Cardiac muscle cell (in vitro differentiated cells and primary cell): ENCODE data around the gene TMEM59L. TPM values are rescaled to one million over a fixed set of nuclear protein-coding genes. Genes with fewer than 3 reads are reported as not detected.

ENCODE experiments used
- DNase-seq, 2 donors: peaks; one replicate each; pipeline versions ENCODE4 v3.0.0 to v3.0.0-alpha.2; 2010 to 2017; ENCODE audit warnings: low read depth in 1 of 2, low spot score in 1 of 2
- H3K27ac ChIP-seq: fragments of 200-600 bp; sonication (generic); 2 replicates; pipeline ENCODE4 v1.5.1; 2016
- H3K27me3 ChIP-seq: fragments of 200-600 bp; sonication (generic); 2 replicates; pipeline ENCODE4 v1.6.0; 2016; ENCODE audit warnings: control low read depth
- H3K36me3 ChIP-seq: fragments of 200-600 bp; sonication (generic); 2 replicates; pipeline ENCODE4 v1.5.1; 2016; ENCODE audit warnings: control low read depth
- H3K4me1 ChIP-seq: fragments of 200-600 bp; sonication (generic); 2 replicates; pipeline ENCODE4 v1.8.1; 2017; ENCODE audit warnings: low read depth, mild to moderate bottlenecking, mixed run types
- H3K4me3 ChIP-seq: fragments of 200-600 bp; sonication (generic); 2 replicates; pipeline ENCODE4 v1.5.1; 2016; ENCODE audit warnings: mild to moderate bottlenecking
- H3K9me3 ChIP-seq: fragments of 200-600 bp; sonication (generic); 2 replicates; pipeline ENCODE4 v1.5.1; 2017; ENCODE audit warnings: low read depth, mild to moderate bottlenecking, control low read depth
- CTCF ChIP-seq: IDR thresholded peaks from 2 replicates; pipeline ENCODE4 v1.5.1; 2012; ENCODE audit warnings: low read depth, mild to moderate bottlenecking, low read length
- polyA plus RNA-seq: library from polyadenylated mRNA; unstranded; fragments of >200 nt; fragmentation: Nextera tagmentation; extraction: Ambion mirVana; gene quantifications from 2 replicates; pipeline ENCODE4 v1.2.1, GENCODE V29; 2016
- total RNA-seq: library from RNA; depleted of rRNA; stranded (reverse); fragments of >200 nt; gene quantifications from 2 replicates; pipeline ENCODE4 v1.2.3, GENCODE V29; 2016

Gene TMEM59L
- total and polyA plus RNA-seq, 2 experiments from 2014 or later: 1.6 to 2.0 TPM

GRCh38 chr19:18651300-18651699 lies 38.6 kb downstream of the TMEM59L start:
- Histone ChIP-seq H3K27ac (no peak overlapping the region), H3K9me3 (no peaks in the 10 kb centered on the region), H3K4me1 (peaks cover 27% of the 10 kb centered on the region), H3K4me3 (no peak overlapping the region), H3K36me3 (no peaks in the 10 kb centered on the region), H3K27me3 (no peaks in the 10 kb centered on the region)
- TF ChIP-seq CTCF: no peak
- DNase-seq: no peak

GRCh38 chr19:18651733-18652132 lies 39.1 kb downstream of the TMEM59L start:
- H3K4me3 ChIP-seq: no peak overlapping the region
- H3K9me3 ChIP-seq: no peaks in the 10 kb centered on the region
- H3K4me1 ChIP-seq: peaks cover 27% of the 10 kb centered on the region
- H3K27ac ChIP-seq: no peak overlapping the region
- no peaks in the 10 kb centered on the region for H3K27me3 ChIP-seq
- no peak for DNase-seq
- no peaks in the 10 kb centered on the region for H3K36me3 ChIP-seq
- no peak for TF ChIP-seq CTCF

GRCh38 chr19:18653853-18654252 lies 41.2 kb downstream of the TMEM59L start:
- Histone ChIP-seq H3K27me3 (no peaks in the 10 kb centered on the region), H3K36me3 (no peaks in the 10 kb centered on the region), H3K4me1 (peaks cover 19% of the 10 kb centered on the region), H3K4me3 (no peak overlapping the region), H3K9me3 (no peaks in the 10 kb centered on the region), H3K27ac (no peak overlapping the region)
- no peak for DNase-seq
- no peak for TF ChIP-seq CTCF

- H3K27ac ChIP-seq: no peak overlapping the region
Observed at GRCh38 chr19:18654469-18654868, 41.8 kb downstream of the TMEM59L start.

GRCh38 chr19:18655173-18655844 lies 42.6 kb downstream of the TMEM59L start:
- no peak for DNase-seq
- Histone ChIP-seq H3K4me3 (no peak overlapping the region), H3K27ac (no peak overlapping the region), H3K9me3 (no peaks in the 10 kb centered on the region), H3K36me3 (no peaks in the 10 kb centered on the region), H3K27me3 (no peaks in the 10 kb centered on the region), H3K4me1 (peaks cover 5% of the 10 kb centered on the region)
- no peak for TF ChIP-seq CTCF

More at GRCh38 chr19:18654469-18654868, 41.8 kb downstream of the TMEM59L start:
- no peak for DNase-seq
- no peak for TF ChIP-seq CTCF
- no peaks in the 10 kb centered on the region for H3K27me3 ChIP-seq
- H3K4me1 ChIP-seq: peaks cover 13% of the 10 kb centered on the region
- no peaks in the 10 kb centered on the region for H3K36me3 ChIP-seq
- no peak overlapping the region for H3K4me3 ChIP-seq
- no peaks in the 10 kb centered on the region for H3K9me3 ChIP-seq
